Central memory CD4-positive, alpha-beta T cell (primary cell): ENCODE measurements around the gene LARP7.
"Not testable (repeated sequence)": the region's sequence is repeated elsewhere in the genome, so short reads cannot be mapped to it uniquely, and the experiment has no call there.

Experiments
- DNase-seq: peaks from one replicate; pipeline ENCODE4 v3.0.0; 2022
- total RNA-seq, 3 experiments: gene quantifications; one replicate each; lab custom pipeline; 2026; lab: John Stamatoyannopoulos, UW

The LARP7 gene
- total RNA-seq = 61.7 to 66.4 (median 64.8) reads per million in 3 experiments

DNA sequence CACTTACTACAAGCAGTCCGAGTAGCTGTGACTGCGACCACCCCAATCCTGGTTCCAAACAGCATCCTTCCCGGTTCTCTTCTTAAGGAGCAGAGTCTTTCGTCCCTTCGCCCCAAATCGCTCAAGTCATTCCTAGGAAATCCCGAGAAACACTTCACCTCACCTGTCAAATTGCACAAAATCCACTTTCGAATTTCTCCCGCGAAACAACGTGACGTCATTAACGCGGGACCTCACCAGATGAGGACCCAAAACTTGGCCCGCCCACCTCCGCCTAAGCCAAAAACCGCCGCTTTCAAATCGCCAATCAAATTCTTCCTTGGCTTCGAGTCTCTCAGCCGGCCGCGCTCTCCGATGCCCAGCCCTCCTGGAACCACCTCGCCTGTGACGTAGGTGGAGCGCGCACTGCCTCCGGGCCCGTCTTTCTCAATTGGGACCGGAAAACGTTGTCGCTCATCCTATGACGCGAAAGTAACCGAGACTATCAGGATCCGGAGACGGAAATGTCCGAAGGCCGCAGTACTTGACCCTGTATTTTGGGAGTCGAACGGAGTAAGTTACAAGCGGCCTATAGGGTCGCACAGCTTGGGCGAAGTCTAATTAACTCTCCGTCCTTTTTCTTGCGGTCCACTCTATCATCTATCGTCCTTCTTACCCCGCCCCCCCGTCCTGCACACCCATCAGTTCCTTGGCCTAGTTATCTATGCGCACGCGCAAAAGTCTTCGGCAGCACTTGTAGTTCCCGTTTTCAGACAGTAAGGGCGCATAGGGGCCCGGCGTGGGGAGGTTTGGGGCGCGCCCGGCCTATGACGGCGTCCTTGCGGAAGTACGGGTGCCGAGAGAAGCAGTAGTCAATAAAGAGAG, at the start of gene LARP7, which contains the start of gene ZGRF1:
Gene LARP7 (plus strand): TSS at position 456 of the 864 bp plus-strand sequence. CDS start 7,527 bp downstream, outside the sequence.
Gene ZGRF1 (minus strand): TSS at position 222 of the 864 bp plus-strand sequence. CDS start 3,733 bp downstream, outside the sequence.
- DNase-seq = peak; percentile 99

DNA sequence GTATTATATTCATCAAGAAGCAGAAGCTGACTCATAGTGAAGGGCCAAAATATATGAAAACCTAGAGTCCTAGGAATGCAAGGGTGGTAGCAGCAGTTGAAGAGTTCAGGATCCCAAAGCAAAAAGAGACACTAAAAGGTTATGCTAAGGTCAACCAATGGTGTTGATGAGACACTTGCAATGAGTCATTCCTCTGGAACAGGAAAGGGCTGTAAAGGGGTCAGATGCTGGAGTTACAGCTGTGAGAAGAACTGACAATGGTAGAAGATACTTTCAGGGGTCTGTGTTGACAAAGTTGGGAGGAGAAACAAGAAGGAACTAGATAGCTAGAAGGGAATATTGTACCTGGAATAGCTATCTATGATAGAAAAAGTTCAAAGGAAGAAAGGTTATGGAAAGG, 47.7 kb upstream of the LARP7 start:
- DNase-seq = no peak

- no peak for DNase-seq
Observed at GRCh38 chr4:112591593-112591992, 45.4 kb upstream of the LARP7 start.

DNA sequence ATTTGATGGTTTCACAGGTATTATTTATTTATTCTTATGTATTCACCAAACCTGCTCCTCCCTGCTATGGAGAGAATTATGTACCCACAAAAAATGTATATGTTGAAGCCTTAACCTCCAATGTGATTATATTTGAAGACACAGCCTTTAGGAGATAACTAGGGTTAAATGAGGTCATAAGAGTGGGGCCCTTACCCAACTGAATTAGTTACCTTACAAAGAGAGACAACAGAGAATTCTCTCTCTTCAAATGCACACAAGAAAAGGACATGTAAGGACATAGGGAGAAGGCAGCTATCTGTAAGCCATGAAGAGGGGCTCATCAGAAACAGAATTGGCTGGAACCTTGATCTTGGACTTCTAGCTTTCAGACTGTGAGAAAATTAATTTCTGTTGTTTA, 44.2 kb upstream of the LARP7 start:
- no peak for DNase-seq

DNA sequence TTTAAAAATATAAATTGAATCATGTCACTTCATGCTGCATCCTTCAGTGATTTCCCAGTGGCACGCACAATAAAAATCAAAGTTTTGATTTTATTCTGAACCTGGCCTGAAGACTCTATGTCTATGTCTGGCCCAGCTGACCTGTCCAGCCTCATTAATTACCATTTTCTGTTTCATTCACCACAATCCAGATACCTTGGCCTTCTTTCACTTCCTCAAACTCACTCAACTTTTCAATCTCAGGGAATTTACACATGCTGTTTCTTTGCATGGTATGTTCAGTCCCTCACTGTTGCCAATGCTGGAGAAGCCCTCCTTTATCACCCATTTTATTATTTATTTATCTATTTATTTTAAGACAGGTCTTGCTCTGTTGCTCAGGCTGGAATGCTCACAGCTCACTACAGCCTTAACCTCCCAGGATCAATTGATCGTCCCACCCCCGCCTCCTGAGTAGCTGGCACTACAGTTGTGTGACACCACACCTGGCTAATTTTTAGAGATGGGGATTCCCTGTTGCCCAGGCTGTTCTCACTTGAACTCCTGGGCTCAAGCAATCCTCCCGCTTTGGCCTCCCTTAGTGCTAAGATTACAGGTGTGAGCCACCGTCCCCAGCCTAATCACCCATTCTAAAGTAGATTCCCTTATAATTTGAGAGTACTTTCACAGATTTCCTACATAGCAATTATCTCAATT, 43.4 kb upstream of the LARP7 start:
- DNase-seq = no peak

GRCh38 chr4:112594993-112595392, 42.0 kb upstream of the LARP7 start:
- no peak for DNase-seq

DNA sequence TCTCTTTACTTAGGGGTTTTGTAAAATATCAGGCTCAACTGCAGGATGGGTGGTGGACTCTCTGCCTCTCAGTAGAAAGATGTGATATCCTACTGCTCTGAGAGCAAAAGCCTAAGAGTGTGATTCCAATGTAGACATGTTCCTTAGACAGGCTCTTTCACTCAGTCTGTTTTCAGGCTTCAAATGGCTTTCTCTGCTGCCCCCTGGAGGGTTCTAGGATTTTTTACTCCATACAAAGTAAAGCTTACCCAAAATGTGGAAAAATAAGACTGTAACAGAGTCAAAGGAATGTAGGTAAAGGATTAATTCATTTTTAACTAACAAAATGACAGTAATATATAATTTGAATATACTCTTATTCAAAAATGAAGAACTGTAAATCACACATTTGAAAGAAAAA, 32.4 kb upstream of the LARP7 start:
- peak; percentile 23 for DNase-seq

DNA sequence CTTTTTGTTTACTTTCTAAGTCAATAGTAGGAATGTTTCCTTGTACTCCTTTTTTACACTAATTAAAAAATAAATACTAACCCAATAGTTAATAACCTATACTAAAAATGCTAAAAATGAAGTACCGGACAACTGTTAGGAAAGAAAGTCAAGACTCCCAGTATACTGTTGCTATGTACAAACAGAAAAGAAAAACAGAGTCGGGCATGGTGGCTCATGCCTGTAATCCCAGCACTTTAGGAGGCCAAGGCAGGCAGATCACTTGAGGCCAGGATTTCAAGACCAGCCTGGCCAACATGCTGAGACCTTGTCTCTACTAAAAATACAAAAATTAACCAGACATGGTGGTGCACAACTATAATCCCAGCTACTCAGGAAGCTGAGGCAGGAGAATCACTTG, 24.1 kb upstream of the LARP7 start:
- not testable (repeated sequence) for DNase-seq

DNA sequence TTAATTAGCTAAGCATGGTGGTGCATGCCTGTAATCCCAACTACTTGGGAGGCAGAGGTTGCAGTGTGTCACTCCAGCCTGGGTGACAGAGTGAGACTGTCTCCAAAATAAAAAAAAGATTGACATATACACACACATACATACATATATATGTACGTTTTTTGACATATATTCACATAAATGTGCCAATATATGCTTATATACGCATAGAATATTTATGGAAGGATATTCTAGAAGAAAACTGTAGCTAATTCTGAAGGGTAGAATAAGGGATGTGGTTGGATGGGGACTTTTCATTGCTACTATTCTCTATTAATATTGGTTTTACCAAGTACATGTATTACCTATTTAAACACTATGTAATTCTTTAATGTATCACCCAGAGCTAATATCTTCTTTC, 20.0 kb upstream of the LARP7 start:
- no peak for DNase-seq

- no peak for DNase-seq
Observed at GRCh38 chr4:112626228-112626627, 10.7 kb upstream of the LARP7 start.

DNA sequence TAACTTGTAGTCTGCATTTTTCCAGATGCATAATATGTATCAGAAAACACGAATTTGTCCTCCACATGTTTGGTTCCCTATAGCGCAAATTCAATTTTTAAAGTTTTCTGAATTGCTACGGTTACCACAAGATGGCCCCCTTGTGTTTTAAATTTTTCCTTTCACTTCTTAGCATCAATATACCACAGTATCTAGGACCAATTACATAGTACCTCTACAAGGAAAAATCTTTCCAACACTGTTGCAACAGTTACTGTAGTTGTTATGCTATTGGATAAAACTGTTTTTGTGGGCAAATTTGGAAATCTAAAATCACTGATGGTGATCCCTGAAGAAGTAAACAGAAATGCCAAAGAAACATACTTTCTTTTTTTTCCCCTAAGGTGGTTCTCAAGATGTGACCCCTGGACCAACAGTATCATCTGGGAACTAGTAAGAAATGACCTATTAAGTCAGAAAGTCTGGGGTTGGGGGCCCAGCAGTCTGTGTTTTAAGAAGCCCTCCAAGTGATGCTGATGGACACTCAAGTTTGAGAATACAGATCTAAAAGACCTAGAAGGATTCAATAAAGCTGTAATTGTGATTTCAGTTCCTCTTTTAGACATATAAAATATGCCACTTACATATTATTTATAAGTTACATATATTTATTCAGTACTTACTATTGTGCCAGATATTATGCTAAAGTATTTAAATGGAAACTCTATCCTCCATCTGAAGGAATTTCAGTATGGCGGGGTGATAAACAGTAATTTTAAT, 3.3 kb upstream of the LARP7 start:
- DNase-seq = peak; percentile 14

GRCh38 chr4:112637552-112637866, 566 bp downstream of the LARP7 start:
- DNase-seq = no peak

- DNase-seq = no peak
Observed at GRCh38 chr4:112642526-112642925, 5.6 kb downstream of the LARP7 start.

- not testable (repeated sequence) for DNase-seq
Observed at GRCh38 chr4:112644595-112645535, 7.9 kb downstream of the LARP7 start.

DNA sequence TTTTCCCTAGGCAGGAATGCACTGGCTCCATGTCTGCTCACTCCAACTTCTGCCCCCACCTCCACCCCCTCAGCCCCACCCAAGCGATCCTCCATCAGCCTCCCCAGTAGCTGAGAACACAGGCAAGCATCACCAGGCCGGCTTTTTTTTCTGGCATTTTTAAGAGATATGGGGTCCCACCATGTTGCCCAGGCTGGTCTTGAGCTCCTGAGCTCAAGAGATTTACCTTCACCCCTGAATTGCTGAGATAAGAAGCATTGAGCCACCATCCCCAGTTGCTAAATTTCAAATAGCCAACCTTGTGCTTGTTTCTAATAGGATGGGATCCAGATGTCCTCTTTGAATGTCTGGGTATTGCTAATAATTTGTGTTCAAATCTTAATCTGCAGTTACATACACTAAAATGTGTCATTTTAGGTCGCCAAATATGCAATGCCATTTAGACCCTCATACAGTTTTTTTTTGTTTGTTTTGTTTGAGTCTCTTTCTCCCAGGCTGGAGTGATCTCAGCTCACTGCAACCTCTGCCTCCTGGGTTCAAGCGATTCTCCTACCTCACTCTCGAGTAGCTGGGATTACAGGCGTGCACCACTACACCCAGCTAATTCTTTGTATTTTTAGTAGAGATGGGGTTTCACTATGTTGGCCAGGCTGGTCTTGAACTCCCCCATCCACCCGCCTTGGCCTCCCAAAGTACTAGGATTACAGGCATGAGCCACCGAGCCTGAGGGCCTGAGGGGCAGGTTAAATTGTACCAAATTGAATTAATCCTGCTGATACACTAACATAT, 8.8 kb downstream of the LARP7 start:
- DNase-seq = no peak

- no peak for DNase-seq
Observed at GRCh38 chr4:112646632-112647537, 9.9 kb downstream of the LARP7 start.

GRCh38 chr4:112647785-112648184, 10.8 kb downstream of the LARP7 start:
- DNase-seq = no peak

DNA sequence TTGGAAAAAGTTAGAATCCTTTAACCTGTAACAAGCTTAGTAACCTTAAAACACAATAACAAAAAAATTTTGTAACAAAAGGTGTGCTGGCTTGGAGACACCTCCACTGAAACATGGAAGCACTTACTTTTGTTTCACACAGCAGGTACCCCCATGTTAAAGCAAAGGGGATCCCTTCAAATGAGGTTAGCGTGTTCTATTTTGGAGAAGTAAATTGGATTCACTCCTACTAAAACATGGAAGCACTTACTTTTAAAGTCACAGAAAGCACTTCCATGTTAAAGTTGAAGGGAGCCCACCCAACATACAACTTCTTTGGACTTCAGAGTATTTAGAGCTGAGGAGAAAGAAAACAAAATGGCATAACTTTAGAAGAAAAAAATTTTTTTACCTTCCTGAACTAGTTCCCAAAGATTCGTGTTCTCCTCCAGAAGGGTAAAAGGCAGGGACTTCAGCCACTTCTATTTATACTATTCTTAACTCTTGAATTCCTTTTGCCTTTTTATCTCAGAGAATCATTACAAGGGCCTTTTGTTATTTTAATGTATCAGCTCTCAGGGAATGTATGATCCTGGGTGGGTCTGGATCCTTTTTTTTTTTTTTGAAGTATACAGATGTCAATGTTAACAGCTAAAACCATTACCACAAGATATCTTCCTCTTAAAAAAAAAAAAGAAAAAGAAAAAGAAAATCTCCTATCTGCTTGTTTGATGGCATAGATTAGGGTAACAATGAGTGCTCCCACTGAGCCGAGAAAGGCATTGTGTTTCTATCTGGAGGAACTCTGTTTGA, 11.5 kb downstream of the LARP7 start:
- DNase-seq = no peak

- DNase-seq = no peak
Observed at GRCh38 chr4:112649055-112649408, 12.1 kb downstream of the LARP7 start.
